GM12878 (cell line): ENCODE measurements around the gene USO1. TPM values are rescaled to one million over a fixed set of nuclear protein-coding genes. Genes with fewer than 3 reads are reported as not detected.

Experiments
- ATF2 ChIP-seq: IDR thresholded peaks from 2 replicates; pipeline ENCODE4 v1.6.1; 2012; ENCODE audit warnings: low read length, inconsistent platforms
- CUX1 ChIP-seq: IDR thresholded peaks from 2 replicates; pipeline ENCODE4 v1.6.1; 2012; ENCODE audit warnings: improper control_type of control experiment, low read depth, low read length; ENCODE audit not compliant: insufficient replicate concordance
- NFYA ChIP-seq: IDR thresholded peaks from 2 replicates; pipeline ENCODE4 v1.6.1; 2011; ENCODE audit warnings: low read depth, mild to moderate bottlenecking, low read length, improper control_type of control experiment, borderline replicate concordance
- PAX8 ChIP-seq: fragments of 450-650 bp; IDR thresholded peaks from 2 replicates; pipeline ENCODE4 v1.6.1; 2017; ENCODE audit warnings: mild to moderate bottlenecking, moderate library complexity
- PML ChIP-seq: IDR thresholded peaks from 2 replicates; pipeline ENCODE4 v1.6.1; 2012; ENCODE audit warnings: low read length, inconsistent platforms
- POLR2AphosphoS5 ChIP-seq: IDR thresholded peaks from 2 replicates; pipeline ENCODE4 v1.6.1; 2011; ENCODE audit warnings: mild to moderate bottlenecking, low read length, inconsistent platforms
- PRDM15 ChIP-seq: fragments of 450-650 bp; formaldehyde crosslinking; IDR thresholded peaks from 2 replicates; pipeline ENCODE4 v1.4.0; 2020; ENCODE audit warnings: mild to moderate bottlenecking, moderate library complexity
- RB1 ChIP-seq: fragments of 450-650 bp; formaldehyde crosslinking; IDR thresholded peaks from 2 replicates; pipeline ENCODE4 v1.6.1; 2017; ENCODE audit warnings: mild to moderate bottlenecking, borderline replicate concordance
- RELA ChIP-seq: fragments of 450-650 bp; IDR thresholded peaks from 2 replicates; pipeline ENCODE4 v1.8.0; 2014; ENCODE audit warnings: borderline replicate concordance; ENCODE audit not compliant: partially characterized antibody
- REST ChIP-seq: IDR thresholded peaks from 2 replicates; pipeline ENCODE4 v1.6.1; 2012; ENCODE audit warnings: mild to moderate bottlenecking, low read depth, low read length
- SIX5 ChIP-seq: IDR thresholded peaks from 2 replicates; pipeline ENCODE4 v1.6.1; 2011; ENCODE audit warnings: mild to moderate bottlenecking, low read depth, low read length, moderate library complexity; ENCODE audit not compliant: severe bottlenecking
- SMC3 ChIP-seq: IDR thresholded peaks from 2 replicates; pipeline ENCODE4 v1.6.1; 2011; ENCODE audit warnings: low read length, improper control_type of control experiment, borderline replicate concordance
- SRF ChIP-seq, 2 experiments: IDR thresholded peaks; 2 replicates each; pipeline ENCODE4 v1.6.1; 2011; ENCODE audit warnings: low read depth in 2 of 2, low read length in 2 of 2, mild to moderate bottlenecking in 1 of 2, moderate library complexity in 1 of 2
- ZZZ3 ChIP-seq: IDR thresholded peaks from 2 replicates; pipeline ENCODE4 v1.6.1; 2011; ENCODE audit warnings: low read depth; ENCODE audit not compliant: control insufficient read depth, insufficient read length
- polyA plus RNA-seq, 11 experiments: library from polyadenylated mRNA; depleted of rRNA in 4 of 11; unstranded in 6 of 11; stranded (reverse) in 5 of 11; fragments of >200 nt; fragmentation: Nextera tagmentation in 4 of 11; fragmentation: Illumina TruSeq in 1 of 11; extraction: Ambion mirVana in 4 of 11; extraction: Trizol in 1 of 11; gene quantifications; 1 replicate in 1 of 11; 2 replicates in 10 of 11; pipeline versions ENCODE4 v1.2.1 to v1.2.3, GENCODE V29; 2011 to 2016; ENCODE audit warnings: inconsistent platforms in 2 of 11, missing spikeins in 2 of 11, low read depth in 1 of 11
- total RNA-seq, 4 experiments: library from RNA; depleted of rRNA in 3 of 4; stranded (reverse); fragments of >200 nt in 3 of 4; fragmentation: Illumina TruSeq in 1 of 4; extraction: Trizol in 1 of 4; gene quantifications; 2 replicates each; pipeline versions ENCODE4 v1.2.1 to v1.2.3, GENCODE V29; 2013 to 2021

The USO1 gene
- total and polyA plus RNA-seq, 10 of the 15 experiments (the other 5 are each of a cell fraction or from before 2014, with no cell fraction given), result 19.4 to 79.7 (median 59.6) TPM

- TF ChIP-seq PRDM15 (CRISPR knock-in tag) (no peak), NFYA (no peak), RB1 (no peak), RELA (no peak), POLR2AphosphoS5 (peak; percentile 95), SMC3 (peak; percentile 51; the same call in 1 of the 2 replicates), REST (no peak), SRF (IDR thresholded peaks at IDR 0.05; ENCODE audit: low read depth in 2 of 2, low read length in 2 of 2) (0 out of 4 replicates have a peak, but pooled peaks of 1 of the 2 experiments have one; percentile 34), PML (peak; percentile 97), ZZZ3 (no peak), ATF2 (no peak; the same call in 1 of the 2 replicates), CUX1 (peak; percentile 38), SIX5 (no peak), PAX8 (peak; percentile 32; the same call in 1 of the 2 replicates)
Measured at GRCh38 chr4:75724066-75724866, at the start of gene USO1 (continued).
